HG02610 (cell line): Measurements from ENCODE around the gene KRT82.
"Not testable (repeated sequence)": the region's sequence is repeated elsewhere in the genome, so short reads cannot be mapped to it uniquely, and the experiment has no call there.

ENCODE experiments used
- ATAC-seq: cut with Tn5 transposase; IDR thresholded peaks from one replicate; pipeline ENCODE4 v1.9.1; 2021; ENCODE audit warnings: mild to moderate bottlenecking, moderate library complexity; ENCODE audit not compliant: unreplicated experiment

The KRT82 gene

DNA sequence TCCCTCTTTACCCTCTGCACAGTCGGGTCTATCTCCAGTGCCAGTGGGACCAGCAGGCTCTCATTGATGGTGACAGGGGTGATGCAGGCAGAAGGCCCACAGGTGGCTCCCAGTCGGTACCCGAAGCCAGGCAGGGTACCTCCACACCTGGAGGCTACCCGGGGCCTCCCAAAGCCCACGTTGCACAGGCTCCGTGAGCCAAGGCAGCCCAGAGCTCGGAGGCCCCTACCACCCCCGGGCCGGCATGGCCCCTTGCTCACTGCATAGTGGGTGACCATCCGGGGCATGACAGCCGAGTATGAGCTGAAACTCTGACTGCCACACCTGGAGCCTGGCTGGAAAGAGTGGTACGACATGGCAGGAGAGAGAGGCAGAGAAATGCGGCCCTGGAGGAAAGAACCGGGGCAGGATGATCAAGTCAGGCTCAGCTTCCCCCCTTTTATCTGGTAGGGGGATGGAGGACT, at the start of gene KRT82:
TSS of gene KRT82 (minus strand) at position 414 of the 464 bp plus-strand sequence. CDS start at position 356, 58 bp downstream.
- ATAC-seq: no peak

DNA sequence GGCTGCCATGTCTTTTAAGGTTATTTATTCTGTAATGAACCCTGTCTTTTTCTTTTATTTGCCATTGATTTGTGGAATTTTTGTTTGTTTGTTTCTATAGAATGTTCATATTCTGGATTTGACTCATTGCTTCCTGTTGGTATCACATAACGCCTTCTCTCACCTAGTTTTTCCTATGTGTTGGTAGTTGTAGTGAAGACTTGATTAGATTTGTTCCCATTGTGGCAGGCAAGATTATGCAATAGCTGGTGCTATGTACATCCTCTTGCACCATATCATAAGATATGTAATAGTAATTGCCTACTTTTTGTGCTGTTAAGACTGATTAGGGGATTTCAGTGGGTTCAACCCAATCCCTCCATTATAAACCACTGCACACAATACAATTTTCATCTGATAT, 49.7 kb upstream of the KRT82 start:
- no peak for ATAC-seq

DNA sequence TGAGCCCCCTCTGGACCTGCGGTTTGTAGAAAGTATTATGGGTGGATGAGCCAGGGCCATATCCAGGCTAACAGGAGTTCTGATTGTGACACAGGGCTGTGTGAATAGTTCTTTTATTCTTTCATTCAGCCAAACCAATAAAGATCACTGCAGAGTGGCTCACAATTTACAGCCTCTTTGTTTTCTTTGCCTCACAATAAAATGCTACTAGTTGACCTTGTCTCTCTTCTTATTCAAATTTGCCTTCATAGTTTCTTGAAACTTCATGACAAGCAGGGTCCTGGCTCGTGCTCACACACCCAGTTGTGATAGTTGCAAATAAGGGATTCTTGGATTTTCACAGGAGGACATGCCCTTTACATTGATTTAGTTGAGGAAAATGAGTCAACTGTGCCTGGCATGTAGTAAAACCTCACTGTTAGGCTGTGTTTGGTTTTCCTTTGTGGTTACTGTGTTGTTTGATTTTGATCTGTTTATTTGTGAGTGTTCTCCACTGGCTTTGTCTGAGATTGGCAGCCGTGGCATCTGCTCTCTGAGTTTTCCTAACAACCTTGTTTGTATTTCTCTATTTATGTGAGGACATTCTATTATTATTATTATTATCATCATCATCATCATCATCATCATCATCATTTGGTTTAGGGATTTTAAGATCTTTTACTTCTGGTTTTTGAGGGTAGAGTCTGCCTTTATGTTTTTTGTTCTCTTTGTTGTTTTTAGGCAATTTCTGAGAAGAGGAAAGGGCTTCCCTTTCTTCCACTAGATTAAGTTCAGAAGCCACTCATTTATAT, 48.5 kb upstream of the KRT82 start:
- ATAC-seq: no peak

DNA sequence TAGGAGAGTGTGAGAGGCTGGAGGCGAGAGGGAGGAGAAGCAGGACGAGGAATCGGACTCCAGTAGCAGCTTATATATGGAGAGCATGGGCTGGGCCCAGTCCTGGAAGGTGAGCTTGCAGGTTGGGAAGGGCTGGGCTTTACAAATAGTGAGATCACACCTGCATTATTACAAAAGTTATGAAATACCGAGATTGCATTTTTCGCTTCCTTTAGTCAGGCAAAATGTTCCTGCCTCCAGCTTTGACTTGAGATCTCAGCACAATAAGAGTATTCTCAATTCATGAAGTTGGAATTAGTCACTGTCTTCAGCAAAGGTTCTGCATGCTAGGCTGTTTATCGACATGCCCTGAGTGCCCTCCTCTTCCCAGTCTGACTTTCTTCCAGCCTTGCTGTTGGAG, 46.0 kb upstream of the KRT82 start, which contains the start of gene KRT6B:
TSS of gene KRT6B (minus strand) at position 46 of the 400 bp plus-strand sequence. CDS start 68 bp downstream, outside the sequence.
- no peak for ATAC-seq

DNA sequence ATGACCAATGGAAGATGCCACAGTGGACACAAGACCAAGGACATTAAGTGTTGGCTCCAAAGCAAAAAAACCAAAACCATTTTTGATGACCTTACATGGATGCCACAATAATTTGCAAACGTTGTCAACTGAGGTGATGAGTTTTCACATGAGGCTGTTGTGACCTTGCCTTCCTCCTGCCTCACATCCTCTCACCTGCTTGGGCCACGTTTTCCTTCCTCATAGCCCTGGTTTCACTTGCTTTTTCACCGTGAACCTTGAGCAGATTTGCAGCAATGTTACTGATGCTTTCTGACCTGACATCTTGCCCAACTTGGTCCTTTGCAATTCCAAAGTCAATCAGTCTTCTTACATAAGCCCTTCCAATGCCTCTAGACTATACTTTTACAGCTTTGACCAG, 42.1 kb upstream of the KRT82 start:
- ATAC-seq: no peak

DNA sequence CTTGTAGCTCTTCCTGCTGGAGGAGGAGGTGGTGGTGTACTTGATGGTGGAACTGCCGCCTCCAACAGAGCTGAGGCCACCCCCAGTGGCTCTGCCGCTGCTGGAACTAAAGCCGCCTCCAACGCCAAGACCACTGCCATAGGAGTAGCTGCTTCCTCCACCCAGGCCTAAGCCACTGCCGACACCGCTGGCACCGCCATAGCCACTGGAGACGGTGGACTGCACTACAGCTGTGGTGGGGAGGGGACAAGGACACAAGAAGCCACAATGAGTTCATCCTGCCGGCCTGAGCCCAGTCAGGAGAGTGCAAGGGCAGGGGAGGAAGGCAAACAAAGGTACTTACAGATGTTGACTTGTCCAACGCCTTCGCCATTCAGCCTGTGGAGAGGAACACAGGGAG, 41.1 kb upstream of the KRT82 start:
- ATAC-seq: not testable (repeated sequence)

DNA sequence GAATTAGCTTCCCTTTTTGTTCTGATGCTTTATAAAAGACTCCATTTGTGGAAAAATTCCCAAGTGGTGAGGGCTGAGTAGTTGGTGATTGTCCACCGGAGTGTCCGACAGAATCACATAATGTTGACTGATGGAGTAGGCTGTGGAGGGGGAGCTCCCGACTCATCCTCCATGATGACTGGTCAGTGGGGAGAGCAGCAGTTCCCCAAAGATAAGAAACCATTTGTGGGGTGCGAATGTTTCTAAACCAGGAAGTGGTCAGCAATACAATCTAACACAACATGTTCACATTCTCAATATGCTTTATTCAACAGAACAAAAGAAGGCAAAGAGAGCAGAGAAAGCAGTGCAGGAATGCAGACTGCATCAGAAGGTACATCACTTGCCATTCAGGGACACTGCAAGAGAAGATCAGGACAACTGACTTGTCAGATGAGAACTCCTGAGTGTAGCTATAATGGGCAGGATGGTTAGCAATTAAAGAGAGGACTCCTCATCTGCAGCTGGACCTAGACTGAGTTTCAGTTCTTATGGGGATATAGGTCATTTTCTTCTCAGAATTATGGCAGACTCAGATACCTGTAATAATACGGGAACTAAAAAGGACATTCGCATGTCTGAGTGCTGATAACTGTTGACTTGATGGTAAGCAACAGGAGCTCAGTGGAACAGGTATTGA, 40.4 kb upstream of the KRT82 start:
- ATAC-seq: no peak

DNA sequence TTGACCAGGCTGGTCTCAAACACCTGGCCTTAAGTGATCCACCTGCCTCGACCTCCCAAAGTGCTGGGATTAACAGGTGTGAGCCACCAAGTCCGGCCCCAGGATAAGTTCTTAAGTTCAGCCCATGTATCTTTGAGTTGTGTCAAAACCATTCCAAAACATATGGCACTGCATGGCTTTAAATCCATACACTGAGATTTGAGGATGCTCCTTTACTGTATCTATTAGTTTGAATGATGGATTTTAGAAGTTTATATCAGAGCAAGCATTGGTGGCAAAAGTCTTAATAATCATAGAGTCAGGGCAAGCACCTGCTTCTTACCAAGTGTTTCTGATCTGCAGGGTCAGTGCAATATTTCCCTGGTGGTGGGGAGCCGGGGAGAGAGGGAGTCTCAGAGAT, 39.7 kb upstream of the KRT82 start:
- no peak for ATAC-seq

DNA sequence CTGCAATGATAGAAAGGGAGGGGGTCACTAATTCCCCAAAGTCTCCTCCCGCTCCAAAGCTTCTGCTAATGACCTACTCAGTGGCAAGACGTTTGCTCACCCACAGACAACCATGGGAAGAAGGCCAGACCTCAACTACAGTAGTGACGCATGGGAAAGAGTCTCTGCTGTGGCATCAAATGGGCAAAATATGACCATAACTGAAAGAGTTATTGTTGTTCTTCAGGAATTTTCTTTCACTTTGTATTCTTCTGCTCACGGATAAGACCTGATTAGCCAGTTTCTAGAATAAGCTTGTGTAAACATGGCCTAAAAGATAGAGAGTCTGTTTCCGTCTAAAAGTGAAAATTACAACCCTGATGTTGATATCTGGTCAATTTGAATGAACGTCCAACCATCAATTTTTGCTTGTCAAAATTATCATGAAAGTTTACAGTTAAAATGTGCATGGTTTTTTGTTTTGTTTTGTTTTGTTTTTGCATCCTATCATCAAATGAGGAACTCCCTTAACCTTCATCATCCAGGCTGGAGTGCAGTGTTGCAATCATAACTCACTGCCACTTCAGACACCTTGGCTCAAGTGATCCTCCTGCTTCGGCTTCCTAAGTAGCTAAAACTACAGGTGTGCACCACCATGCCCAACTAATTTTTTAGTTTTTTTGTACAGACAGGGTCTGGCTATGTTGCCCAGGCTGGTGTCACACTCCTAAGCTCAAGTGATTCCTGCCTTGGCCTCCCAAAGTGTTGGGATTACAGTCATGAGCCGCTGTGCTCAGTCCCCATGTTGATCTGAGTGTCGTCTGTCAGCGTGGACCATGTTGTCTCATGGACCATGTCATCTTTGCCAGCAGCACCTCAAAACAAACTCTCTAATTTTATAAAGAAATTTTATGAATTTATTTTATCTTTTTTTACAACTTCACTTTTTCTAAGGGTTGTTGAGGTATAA, 38.8 kb upstream of the KRT82 start:
- ATAC-seq: no peak

DNA sequence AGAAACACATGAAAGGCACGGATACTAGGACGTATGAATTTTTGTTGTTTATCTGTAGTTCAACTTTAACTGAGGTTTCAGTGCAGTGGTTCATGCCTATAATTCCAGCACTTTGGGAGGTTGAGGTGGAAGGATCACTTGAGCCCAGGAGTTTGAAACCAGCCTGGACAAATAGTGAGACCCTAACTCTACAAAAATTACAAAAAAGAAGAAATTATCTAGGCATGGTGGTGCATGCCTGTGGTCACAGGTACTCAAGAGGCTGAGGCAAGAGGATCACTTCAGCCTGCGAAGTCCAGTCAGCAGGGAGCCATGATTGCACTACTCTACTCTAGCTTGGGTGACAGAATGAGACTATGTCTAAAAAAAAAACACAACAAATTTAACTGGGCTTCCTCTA, 37.8 kb upstream of the KRT82 start:
- no peak for ATAC-seq

DNA sequence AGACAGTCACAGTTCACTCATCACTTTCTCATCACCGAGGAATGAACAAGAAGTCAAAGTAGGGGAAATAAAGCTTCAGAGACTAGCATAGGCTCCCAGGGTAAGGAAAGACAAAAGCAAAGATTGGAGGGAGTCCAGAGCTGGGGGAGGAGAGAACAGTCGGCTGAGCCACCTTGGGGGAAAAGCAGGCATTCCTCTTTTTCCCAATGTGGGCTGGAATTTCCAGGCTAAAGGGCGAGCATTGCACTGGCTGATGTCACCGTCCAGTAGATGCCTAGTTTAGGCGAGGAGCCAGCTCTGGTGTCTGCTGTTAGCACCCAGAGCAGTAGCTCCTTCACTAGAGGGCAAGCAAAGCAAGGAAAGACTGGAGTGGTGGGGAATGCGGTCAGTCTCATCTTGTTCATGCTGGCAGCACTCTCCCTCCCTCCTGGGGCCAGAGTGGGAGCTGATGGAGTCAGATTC, 36.5 kb upstream of the KRT82 start:
- no peak for ATAC-seq

DNA sequence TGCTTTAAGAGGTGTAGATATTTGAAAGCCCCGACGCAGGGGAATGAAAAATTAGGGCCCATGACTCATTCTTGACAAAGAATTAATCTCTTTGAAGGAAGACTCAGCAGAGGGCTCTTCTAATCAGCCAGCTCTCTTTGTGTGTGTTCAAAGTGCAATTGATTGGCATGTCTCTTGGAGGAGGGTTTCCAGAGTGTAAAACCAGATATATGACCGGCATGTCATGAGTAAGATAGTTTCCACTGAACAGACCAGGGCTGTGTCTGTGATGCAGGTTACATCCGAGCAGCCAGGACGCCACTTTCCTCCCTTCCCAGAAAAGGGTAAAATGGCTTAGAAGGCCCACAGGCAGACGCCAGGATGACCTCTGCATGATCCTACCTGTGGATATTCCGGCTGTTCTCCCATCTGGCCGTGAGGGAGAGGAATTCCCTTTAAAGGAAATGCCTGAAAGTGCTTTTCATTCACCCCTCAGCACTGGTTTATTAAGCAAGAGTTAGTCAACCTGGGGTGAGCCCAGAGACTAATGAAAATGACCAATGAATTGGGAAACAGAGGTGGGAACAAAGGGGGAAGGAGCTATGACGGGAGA, 35.3 kb upstream of the KRT82 start:
- ATAC-seq: no peak

DNA sequence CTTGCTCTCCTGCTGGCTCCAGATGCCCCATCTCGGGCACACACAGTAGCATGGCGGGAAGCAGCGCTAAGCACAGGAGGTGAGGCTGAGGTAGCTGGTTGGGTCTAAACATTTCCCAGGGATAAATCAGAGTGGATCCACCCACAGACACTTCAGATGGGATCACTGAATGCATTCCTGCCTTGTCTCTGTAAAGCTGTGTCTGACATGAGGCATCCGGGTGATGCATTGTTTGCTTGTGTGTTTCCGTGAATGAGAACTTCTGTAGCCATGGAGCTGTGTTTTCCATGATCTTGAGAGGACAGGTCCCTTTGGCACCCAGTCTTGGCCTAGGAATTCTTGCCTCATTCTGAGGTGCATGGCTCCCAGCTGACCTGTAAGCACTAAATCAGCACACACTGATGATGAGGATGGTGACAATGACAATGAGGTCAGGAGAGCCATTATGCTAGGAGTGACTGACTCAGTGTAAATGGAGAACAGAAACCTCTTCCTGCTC, 34.7 kb upstream of the KRT82 start:
- no peak for ATAC-seq

DNA sequence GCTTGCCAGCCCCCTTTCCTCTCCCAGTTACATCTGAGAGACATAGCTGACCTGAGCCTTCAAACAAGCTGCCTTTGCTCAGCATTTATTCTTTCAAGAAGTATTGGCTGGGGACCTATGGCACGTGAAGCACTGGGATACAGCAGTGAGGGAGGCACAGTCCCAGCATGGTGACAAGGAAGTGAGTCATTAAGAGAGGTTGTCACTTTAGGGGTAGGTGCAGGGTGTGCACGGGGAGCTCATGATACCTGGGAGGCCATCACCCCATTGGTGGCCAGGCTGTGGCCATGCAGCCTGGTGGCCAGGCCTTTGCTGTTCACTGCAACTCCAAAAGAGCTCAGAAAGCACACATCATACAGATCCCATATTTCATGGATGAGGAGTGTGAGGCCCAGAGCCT, 33.7 kb upstream of the KRT82 start:
- no peak for ATAC-seq

DNA sequence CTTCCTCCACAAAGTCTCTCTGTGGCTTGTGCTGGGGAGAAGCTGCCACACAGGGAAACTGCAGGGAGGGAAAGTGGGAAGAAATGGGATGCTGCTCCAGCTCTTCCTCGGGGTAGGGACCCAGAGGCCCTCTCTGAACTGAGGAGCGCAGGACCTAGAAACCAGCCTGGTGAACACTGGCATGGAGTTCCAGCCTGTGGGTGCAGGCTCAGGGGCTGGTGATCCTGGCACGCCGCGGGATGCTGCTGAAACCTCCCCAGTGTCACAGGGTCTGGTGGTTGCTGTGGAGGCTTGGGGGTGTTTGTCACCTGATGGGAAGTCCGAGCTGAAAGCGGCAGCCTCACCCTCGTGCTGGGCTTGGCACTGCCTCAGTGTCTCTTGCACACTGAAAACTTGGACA, 33.3 kb upstream of the KRT82 start:
- ATAC-seq: no peak

DNA sequence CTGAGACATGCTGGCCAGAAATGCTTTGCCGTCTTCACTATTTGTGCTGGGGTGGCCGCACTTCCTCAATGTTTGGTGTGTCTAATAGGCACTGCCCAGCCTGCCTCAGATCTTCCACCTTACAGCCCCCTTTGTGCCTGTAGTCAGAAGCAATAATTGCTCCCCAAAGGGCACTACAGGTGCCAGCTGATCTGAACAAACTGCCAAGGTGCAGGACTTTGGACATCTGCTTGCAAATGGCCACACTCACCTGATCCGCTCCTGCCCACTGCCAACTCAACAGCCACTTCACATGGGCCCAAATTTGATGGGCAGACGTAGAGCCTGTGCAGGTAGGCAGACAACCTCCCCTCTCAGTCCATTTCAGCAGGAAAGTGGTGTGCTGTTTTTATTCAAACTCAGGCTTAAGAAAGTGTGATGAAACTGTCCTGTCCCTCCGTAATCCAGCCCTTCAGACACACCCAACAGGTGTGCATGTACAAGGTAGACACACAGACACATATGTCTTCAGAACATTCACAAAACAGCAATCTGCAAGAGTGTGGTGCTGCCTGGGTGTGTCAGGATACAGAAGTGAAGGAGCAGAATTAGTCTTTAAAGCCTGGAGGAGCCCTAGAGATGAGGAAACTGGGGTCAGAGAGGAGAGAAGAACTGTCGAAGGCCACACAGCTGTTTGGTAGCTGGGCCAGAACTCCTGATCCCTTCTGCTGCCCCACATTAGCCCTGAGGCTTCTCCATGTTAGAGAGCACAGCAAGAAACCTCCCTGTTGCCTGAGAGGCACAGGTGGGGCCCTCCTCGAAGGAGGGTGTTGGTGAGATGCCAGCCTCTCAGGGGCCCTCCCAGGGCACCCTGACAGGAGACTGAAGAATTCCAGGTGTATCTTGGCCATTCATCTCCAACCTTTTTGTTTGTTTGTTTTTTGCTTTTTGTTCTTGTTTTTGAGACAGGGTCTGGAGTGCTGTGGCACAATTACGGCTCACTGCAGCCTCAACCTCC, 32.5 kb upstream of the KRT82 start:
- no peak for ATAC-seq

DNA sequence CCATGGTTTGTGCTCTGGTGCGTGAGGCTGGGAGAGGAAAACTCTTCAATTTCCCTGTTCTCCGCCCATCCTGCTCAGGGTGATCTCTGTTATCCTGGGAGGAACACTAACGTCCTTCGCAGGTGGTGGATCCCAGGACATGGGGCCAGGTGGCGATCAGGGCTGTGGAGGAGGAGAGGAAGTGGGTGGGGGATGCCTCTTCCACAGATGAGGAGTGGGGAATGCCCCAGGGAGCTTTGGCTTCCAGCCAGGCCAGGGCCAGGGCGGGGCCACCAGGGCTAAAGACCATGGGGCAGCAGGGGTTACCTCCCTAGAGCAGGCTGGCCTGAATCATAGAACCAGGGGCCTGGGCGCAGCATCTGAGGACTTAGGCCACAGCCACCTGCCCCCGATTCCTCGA, 31.4 kb upstream of the KRT82 start:
- ATAC-seq: no peak

DNA sequence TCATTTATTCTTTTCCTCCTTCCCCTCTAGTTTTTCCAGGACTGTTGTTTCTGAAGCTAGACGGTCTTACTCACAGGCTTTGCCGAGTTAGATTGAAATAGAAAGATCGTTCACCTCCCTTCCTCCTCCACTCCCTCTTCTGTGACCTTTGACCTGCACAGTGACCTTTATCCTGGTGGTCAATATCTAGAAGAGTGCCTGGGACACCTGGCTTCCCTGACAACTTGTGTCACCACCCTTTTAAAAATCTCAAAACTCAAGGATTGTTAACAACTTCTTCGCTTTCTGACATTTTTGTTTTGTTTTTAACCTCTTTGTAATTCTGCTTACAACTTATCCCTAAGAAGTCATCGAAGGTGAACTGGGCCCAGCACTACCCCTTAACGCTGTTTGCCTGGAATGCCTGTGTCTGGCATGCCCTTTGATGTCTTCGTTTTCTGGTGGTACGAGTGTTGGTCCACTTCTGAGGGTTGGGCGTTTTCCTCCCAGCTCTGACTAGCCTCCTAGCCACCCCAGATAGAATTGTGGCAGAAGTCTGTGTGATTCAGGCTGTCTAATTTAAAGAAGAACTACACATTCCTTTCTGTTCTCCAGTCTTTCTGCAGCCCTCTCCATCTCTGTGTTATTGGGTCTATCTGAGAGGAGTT, 30.8 kb upstream of the KRT82 start:
- ATAC-seq: no peak
